ENCODE data around the gene ALDH1A3. TPM values are rescaled to one million over a fixed set of nuclear protein-coding genes. Genes with fewer than 3 reads are reported as not detected.

Gene ALDH1A3
- 100 to 1,000 TPM; 240 to 347 TPM for total RNA-seq

- Histone ChIP-seq H3K27me3 (replicated peaks; ENCODE audit: insufficient read depth) (no peaks in the 10 kb centered on the region), H3K4me1 (replicated peaks) (no peaks in the 10 kb centered on the region), H3K9me3 (no peaks in the 10 kb centered on the region), H3K36me3 (no peaks in the 10 kb centered on the region), H3K27ac (peak within 1 kb of the TSS; percentile 87 to 98), H3K4me3 (peak within 1 kb of the TSS; percentile 63 to 95)
- intact Hi-C loops (cut with DNase I): loop anchor here (5.0 kb wide), 1 partner anchor 212 kb away; no protein-coding TSS in a partner anchor
- DNase-seq (ENCODE audit: low spot score): peak; percentile 81
- 1% methylated on average over 53 of the region's 93 CpGs for WGBS
- TF ChIP-seq POLR2AphosphoS5 (IDR thresholded peaks at IDR 0.05): peak; percentile 77
- peak; percentile 84 for TF ChIP-seq POLR2A (IDR thresholded peaks at IDR 0.05)
- TF ChIP-seq CTCF (IDR thresholded peaks at IDR 0.05): peak in 1 of 4 experiments; percentile 15
Measured at GRCh38 chr15:100879464-100880138, at the start of gene ALDH1A3. Gene ALDH1A3 (plus strand): TSS chr15:100879831. CDS start chr15:100879908, 77 bp downstream.

GRCh38 chr15:100831467-100831866, 48.2 kb upstream of the ALDH1A3 start:
- no peak for TF ChIP-seq CTCF (IDR thresholded peaks at IDR 0.05)
- no peaks in the 10 kb centered on the region for H3K4me1 ChIP-seq (replicated peaks)
- H3K4me3 ChIP-seq: no peak overlapping the region
- no peaks in the 10 kb centered on the region for H3K36me3 ChIP-seq
- DNase-seq (ENCODE audit: low spot score): no peak
- no peak overlapping the region for H3K27ac ChIP-seq
- intact Hi-C loops (cut with DNase I): no loop called here
- WGBS: 56% methylated on average over 5 of the region's 5 CpGs
- no peaks in the 10 kb centered on the region for H3K27me3 ChIP-seq (replicated peaks; ENCODE audit: insufficient read depth)
- no peaks in the 10 kb centered on the region for H3K9me3 ChIP-seq

GRCh38 chr15:100832149-100832942, 47.3 kb upstream of the ALDH1A3 start:
- H3K36me3 ChIP-seq: no peaks in the 10 kb centered on the region
- no peak overlapping the region for H3K4me3 ChIP-seq
- no peaks in the 10 kb centered on the region for H3K27me3 ChIP-seq (replicated peaks; ENCODE audit: insufficient read depth)
- WGBS: 97% methylated on average over 9 of the region's 9 CpGs
- TF ChIP-seq CTCF (IDR thresholded peaks at IDR 0.05) (no peak), POLR2AphosphoS5 (IDR thresholded peaks at IDR 0.05) (no peak), POLR2A (IDR thresholded peaks at IDR 0.05) (no peak)
- no peak for DNase-seq (ENCODE audit: low spot score)
- H3K4me1 ChIP-seq (replicated peaks): no peaks in the 10 kb centered on the region
- no peaks in the 10 kb centered on the region for H3K9me3 ChIP-seq
- intact Hi-C loops (cut with DNase I): no loop called here
- H3K27ac ChIP-seq: no peak overlapping the region

- intact Hi-C loops (cut with DNase I): no loop called here
- TF ChIP-seq CTCF (IDR thresholded peaks at IDR 0.05): no peak
Measured at GRCh38 chr15:100833417-100834389, 45.9 kb upstream of the ALDH1A3 start.

More at GRCh38 chr15:100833417-100834389, 45.9 kb upstream of the ALDH1A3 start:
- no peak for DNase-seq (ENCODE audit: low spot score)
- no peaks in the 10 kb centered on the region for H3K4me1 ChIP-seq (replicated peaks)
- H3K27me3 ChIP-seq (replicated peaks; ENCODE audit: insufficient read depth): no peaks in the 10 kb centered on the region
- H3K9me3 ChIP-seq: no peaks in the 10 kb centered on the region
- H3K36me3 ChIP-seq: no peaks in the 10 kb centered on the region
- no peak overlapping the region for H3K27ac ChIP-seq
- H3K4me3 ChIP-seq: no peak overlapping the region
- 76% methylated on average over 11 of the region's 11 CpGs for WGBS

Measured in prostate gland (tissue), 2 donors.